Ovary (tissue), 10 donors: ENCODE data around the gene ZNF90. TPM values are rescaled to one million over a fixed set of nuclear protein-coding genes. Genes with fewer than 3 reads are reported as not detected.

ENCODE experiments used
- DNase-seq, 5 donors: peaks; one replicate each; pipeline ENCODE4 v3.0.0-alpha.2; 2019 to 2020
- H3K27ac ChIP-seq, 2 donors: fragments of 200-600 bp; one replicate each; pipeline versions ENCODE4 v1.5.1 to v1.8.0; 2019 to 2022
- H3K27me3 ChIP-seq: fragments of 200-600 bp; one replicate; pipeline ENCODE4 v1.8.0; 2022
- H3K36me3 ChIP-seq: fragments of 200-600 bp; sonication (generic); one replicate; pipeline ENCODE4 v1.5.1; 2019
- H3K4me1 ChIP-seq: one replicate; pipeline ENCODE4 v1.8.1; 2013; ENCODE audit warnings: mild to moderate bottlenecking, moderate library complexity; ENCODE audit not compliant: insufficient read depth
- H3K4me3 ChIP-seq: fragments of 200-600 bp; sonication (generic); one replicate; pipeline ENCODE4 v1.5.1; 2017
- H3K9me3 ChIP-seq, 2 donors: fragments of 200-600 bp in 1 of 2; sonication (generic) in 1 of 2; one replicate each; pipeline versions ENCODE4 v1.5.1 to v1.8.1; 2013 to 2019; ENCODE audit warnings: mild to moderate bottlenecking in 1 of 2, moderate library complexity in 1 of 2
- CTCF ChIP-seq, 3 donors: fragments of 450-650 bp in 2 of 3; fragments of 200-600 bp in 1 of 3; IDR thresholded peaks; one replicate each; pipeline versions ENCODE4 v1.5.1 to v1.8.0; 2016 to 2022; ENCODE audit warnings: antibody characterized with exemption in 3 of 3, mild to moderate bottlenecking in 1 of 3
- EP300 ChIP-seq: sonication (generic); formaldehyde crosslinking; IDR thresholded peaks from one replicate; pipeline ENCODE4 v1.6.1; 2017; ENCODE audit warnings: antibody characterized with exemption
- POLR2A ChIP-seq: fragments of 450-650 bp; IDR thresholded peaks from one replicate; pipeline ENCODE4 v1.6.1; 2017; ENCODE audit warnings: antibody characterized with exemption, mild to moderate bottlenecking, moderate library complexity
- WGBS, 3 donors: extraction: QIAGEN DNeasy Blood & Tissue Kit in 1 of 3; methylation state at CpG; one replicate each; pipeline versions ENCODE4 v1.1.5 to v1.1.7; 2013 to 2017; 5-methylcytosine and 5-hydroxymethylcytosine counted together
- intact Hi-C, 4 donors: fragments of 100-400 bp; cut with DNase I; formaldehyde crosslinking; loops; one replicate each; pipeline versions ENCODE4 v1.11.0 to v1.15.1; 2022 to 2023
- long read RNA-seq, 3 donors: library from polyadenylated mRNA in 2 of 3; unstranded in 2 of 3; transcript quantifications; one replicate each; pipeline ENCODE4 v2.0.0 and lab custom pipeline, GENCODE V29; 2021 to 2026
- polyA plus RNA-seq, 2 donors: library from polyadenylated mRNA; stranded (reverse); fragments of 200-250 nt in 1 of 2; fragments of 350-450 nt in 1 of 2; fragmentation: Illumina TruSeq in 1 of 2; extraction: RNeasy Lipid Tissue Mini Kit (QIAGEN cat#74804) in 1 of 2; gene quantifications; one replicate each; pipeline ENCODE4 v1.2.3, GENCODE V29; 2013 to 2014
- total RNA-seq, 7 donors: library from RNA; depleted of rRNA in 2 of 7; stranded (reverse); fragments of >200 nt in 2 of 7; fragmentation: NEBNext Ultra II Directional in 3 of 7; extraction: Animal tissue kit (Norgen Biotek cat#: 25700) in 3 of 7; gene quantifications; one replicate each; pipeline versions ENCODE4 v1.1.0 to v1.2.4, GENCODE V29; 2016 to 2023
- donor health status: DM: no; HTN: no; CAD: no; lungs with moderate emphysema.
- donor health status: DM: no; HTN: no; CAD: no.
- donor health status: Bipolar disorder and iron deficiency.
- donor health status: DM: yes; HTN: yes; CAD: no.
- donor health status: DM: no; HTN: no; CAD: no.
- donor health status: DM: yes; HTN: yes; CAD: no.

Gene ZNF90
- total RNA-seq (10 to 100 TPM in 2 of 7 donors, 1 to 10 TPM in 5; 3.6 to 11.3 (median 7.9) TPM), polyA plus RNA-seq (1 to 10 TPM; 3.9 to 5.0 TPM)
- long read RNA-seq, donor 1, partial matches to known transcripts, result 1 of 3 reads
- long read RNA-seq, donor 1, other reads (novel, unspliced or antisense), result 1 of 3 reads
- long read RNA-seq, donor 2, partial matches to known transcripts, result 15 of 17 reads
- long read RNA-seq, donor 2, other reads (novel, unspliced or antisense), result 0 of 17 reads
- long read RNA-seq, donor 3, partial matches to known transcripts, result 0 of 1 reads
- long read RNA-seq, donor 3, other reads (novel, unspliced or antisense), result 0 of 1 reads

- Histone ChIP-seq H3K36me3 (no peaks in the 10 kb centered on the region), H3K27me3 (no peaks in the 10 kb centered on the region), H3K4me3 (peak within 1 kb of the TSS; percentile 69), H3K27ac (peak within 1 kb of the TSS in 1 of 2 donors; percentile 13), H3K4me1 (peaks cover 3% of the 10 kb centered on the region), H3K9me3 (no peaks in the 10 kb centered on the region)
- TF ChIP-seq POLR2A, result no peak
- no peak for TF ChIP-seq CTCF (IDR thresholded peaks at IDR 0.05)
- no peak for TF ChIP-seq EP300
- DNase-seq, result peak; percentile 94 to 98 (median 97)
- intact Hi-C loops, result no loop called here
- 0 to 2% (median 1%) methylated on average over 26 to 28 of the region's 28 CpGs for WGBS, 3 donors
Observed at GRCh38 chr19:20077791-20078463, at the start of gene ZNF90. Gene ZNF90, plus strand, starts transcription at chr19:20078000. Its CDS starts 133 bp downstream, at chr19:20078133.

GRCh38 chr19:20028611-20029010 lies 49.2 kb upstream of the ZNF90 start:
- H3K4me1 ChIP-seq, result no peaks in the 10 kb centered on the region
- H3K4me3 ChIP-seq, result no peak overlapping the region
- no peak for TF ChIP-seq EP300
- no peak for TF ChIP-seq POLR2A
- TF ChIP-seq CTCF (IDR thresholded peaks at IDR 0.05), result no peak
- no peaks in the 10 kb centered on the region for H3K36me3 ChIP-seq
- intact Hi-C loops, result no loop called here
- H3K9me3 ChIP-seq, result no peaks in the 10 kb centered on the region
- 97 to 99% (median 98%) methylated on average over 6 of the region's 6 CpGs for WGBS, 3 donors
- H3K27ac ChIP-seq, result no peak overlapping the region
- no peaks in the 10 kb centered on the region for H3K27me3 ChIP-seq
- no peak for DNase-seq

GRCh38 chr19:20035935-20036334 lies 41.9 kb upstream of the ZNF90 start:
- Histone ChIP-seq H3K4me3 (no peak overlapping the region), H3K27ac (no peak overlapping the region), H3K36me3 (no peaks in the 10 kb centered on the region), H3K9me3 (no peaks in the 10 kb centered on the region), H3K4me1 (no peaks in the 10 kb centered on the region), H3K27me3 (no peaks in the 10 kb centered on the region)
- TF ChIP-seq POLR2A, result no peak
- TF ChIP-seq EP300, result no peak
- no peak for TF ChIP-seq CTCF (IDR thresholded peaks at IDR 0.05)
- WGBS, 3 donors, result 92 to 95% (median 93%) methylated on average over 5 of the region's 5 CpGs
- DNase-seq, result no peak
- intact Hi-C loops, result no loop called here

- Histone ChIP-seq H3K4me1 (no peaks in the 10 kb centered on the region), H3K9me3 (no peaks in the 10 kb centered on the region), H3K36me3 (no peaks in the 10 kb centered on the region), H3K27ac (peak overlapping the region in 1 of 2 donors; percentile 29), H3K27me3 (no peaks in the 10 kb centered on the region), H3K4me3 (peak overlapping the region; percentile 67)
- intact Hi-C loops, result no loop called here
- no peak for TF ChIP-seq CTCF (IDR thresholded peaks at IDR 0.05)
- TF ChIP-seq EP300, result no peak
- no peak for TF ChIP-seq POLR2A
- DNase-seq, result no peak
- 0 to 1% (median 0%) methylated on average over 22 to 26 of the region's 26 CpGs for WGBS, 3 donors
Observed at GRCh38 chr19:20038358-20039202, 39.2 kb upstream of the ZNF90 start.
